Osteoblast (primary cell): ENCODE measurements around the gene SLIT3. TPM values are rescaled to one million over a fixed set of nuclear protein-coding genes. Genes with fewer than 3 reads are reported as not detected.

Source experiments
- DNase-seq: peaks from one replicate; pipeline ENCODE4 v3.0.0; 2011; ENCODE audit warnings: low spot score, mixed read lengths; ENCODE audit not compliant: insufficient read length; ENCODE audit errors: missing footprints
- H2AFZ ChIP-seq: 2 replicates; pipeline ENCODE4 v1.6.0; 2011; ENCODE audit warnings: mild to moderate bottlenecking, low read length
- H3K27ac ChIP-seq: 2 replicates; pipeline ENCODE4 v1.5.1; 2011; ENCODE audit warnings: mild to moderate bottlenecking, low read depth, low read length, moderate library complexity
- H3K27me3 ChIP-seq: 2 replicates; pipeline ENCODE4 v1.6.0; 2012; ENCODE audit warnings: mild to moderate bottlenecking, control low read depth, inconsistent platforms, low read length, moderate library complexity; ENCODE audit not compliant: insufficient read depth
- H3K36me3 ChIP-seq: 2 replicates; pipeline ENCODE4 v1.5.1; 2011; ENCODE audit warnings: mild to moderate bottlenecking, low read length, control low read depth, moderate library complexity; ENCODE audit not compliant: insufficient read depth
- H3K4me1 ChIP-seq: 2 replicates; pipeline ENCODE4 v1.5.1; 2011; ENCODE audit warnings: mild to moderate bottlenecking, low read length, control low read depth, moderate library complexity; ENCODE audit not compliant: insufficient read depth
- H3K4me2 ChIP-seq: 2 replicates; pipeline ENCODE4 v1.6.0; 2011; ENCODE audit warnings: mild to moderate bottlenecking, low read length; ENCODE audit not compliant: insufficient read depth
- H3K4me3 ChIP-seq: fragments of 200-600 bp; sonication (generic); 3 replicates; pipeline ENCODE4 v1.5.1; 2012; ENCODE audit warnings: mild to moderate bottlenecking, low read length, inconsistent platforms; ENCODE audit not compliant: insufficient read depth
- H3K79me2 ChIP-seq: 2 replicates; pipeline ENCODE4 v1.6.0; 2012; ENCODE audit warnings: mild to moderate bottlenecking, low read length, control low read depth, inconsistent platforms; ENCODE audit not compliant: insufficient read depth
- H3K9me3 ChIP-seq: 2 replicates; pipeline ENCODE4 v1.5.1; 2011; ENCODE audit warnings: low read depth, low read length, control low read depth
- H4K20me1 ChIP-seq: 2 replicates; pipeline ENCODE4 v1.6.0; 2012; ENCODE audit warnings: mild to moderate bottlenecking, low read length, control low read depth; ENCODE audit not compliant: insufficient read depth
- total RNA-seq: library from RNA; depleted of rRNA; stranded (reverse); fragments of >200 nt; gene quantifications from 2 replicates; pipeline ENCODE4 v1.2.3, GENCODE V29; 2012
- TF ChIP-seq, protein P1 (sequence below): IDR thresholded peaks from 2 replicates; pipeline ENCODE4 v1.5.1; 2011; ENCODE audit warnings: mild to moderate bottlenecking, low read depth, low read length, moderate library complexity; ENCODE audit errors: extremely low read depth

Gene SLIT3
- total RNA-seq, 1 donor: 37.6 TPM

DNA sequence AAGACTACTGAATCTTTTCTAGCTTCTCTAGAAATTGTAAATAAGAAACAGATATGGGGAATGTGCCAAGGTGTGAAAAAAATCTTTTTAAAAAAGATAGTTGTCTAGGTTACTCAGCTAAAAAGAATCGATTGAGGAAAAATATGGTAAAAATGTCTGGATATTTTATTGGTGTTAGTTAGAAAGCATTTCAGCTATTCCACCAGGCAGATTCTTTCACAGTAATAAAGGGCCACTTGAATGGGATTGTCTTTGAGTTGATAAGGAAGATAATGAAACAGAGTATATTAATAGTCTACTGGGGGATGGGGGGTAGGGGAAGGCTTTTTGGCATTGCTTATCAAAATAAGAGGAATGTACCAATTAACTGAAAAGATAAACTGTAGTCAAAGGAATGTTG lies 51.9 kb downstream of the SLIT3 start:
- Histone ChIP-seq H3K4me2 (no peak overlapping the region), H4K20me1 (no peaks in the 10 kb centered on the region)

DNA sequence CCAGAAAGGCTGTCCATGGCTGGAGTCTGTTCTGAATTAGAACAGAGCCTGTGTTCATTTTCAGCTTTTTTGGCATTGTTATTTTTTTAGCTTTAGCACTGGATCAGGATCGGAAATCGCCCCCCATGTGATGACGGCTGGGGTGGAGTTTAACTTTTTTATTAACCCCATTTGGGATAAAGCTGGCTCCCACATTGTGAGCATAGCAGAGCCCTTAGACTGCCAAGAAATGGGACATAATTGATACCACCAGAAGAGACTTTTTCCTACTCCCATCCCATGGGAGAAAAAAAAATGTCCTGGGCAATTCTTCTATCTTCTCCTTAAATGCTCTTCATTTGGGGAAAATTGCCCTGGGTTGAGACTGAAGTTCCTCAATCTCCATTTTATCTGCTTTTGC lies 52.4 kb downstream of the SLIT3 start:
- Histone ChIP-seq H3K27ac (no peak overlapping the region), H3K79me2 (no peaks in the 10 kb centered on the region)
- TF ChIP-seq, protein P1, sequence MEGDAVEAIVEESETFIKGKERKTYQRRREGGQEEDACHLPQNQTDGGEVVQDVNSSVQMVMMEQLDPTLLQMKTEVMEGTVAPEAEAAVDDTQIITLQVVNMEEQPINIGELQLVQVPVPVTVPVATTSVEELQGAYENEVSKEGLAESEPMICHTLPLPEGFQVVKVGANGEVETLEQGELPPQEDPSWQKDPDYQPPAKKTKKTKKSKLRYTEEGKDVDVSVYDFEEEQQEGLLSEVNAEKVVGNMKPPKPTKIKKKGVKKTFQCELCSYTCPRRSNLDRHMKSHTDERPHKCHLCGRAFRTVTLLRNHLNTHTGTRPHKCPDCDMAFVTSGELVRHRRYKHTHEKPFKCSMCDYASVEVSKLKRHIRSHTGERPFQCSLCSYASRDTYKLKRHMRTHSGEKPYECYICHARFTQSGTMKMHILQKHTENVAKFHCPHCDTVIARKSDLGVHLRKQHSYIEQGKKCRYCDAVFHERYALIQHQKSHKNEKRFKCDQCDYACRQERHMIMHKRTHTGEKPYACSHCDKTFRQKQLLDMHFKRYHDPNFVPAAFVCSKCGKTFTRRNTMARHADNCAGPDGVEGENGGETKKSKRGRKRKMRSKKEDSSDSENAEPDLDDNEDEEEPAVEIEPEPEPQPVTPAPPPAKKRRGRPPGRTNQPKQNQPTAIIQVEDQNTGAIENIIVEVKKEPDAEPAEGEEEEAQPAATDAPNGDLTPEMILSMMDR: no peak

More for the DNA sequence above, 51.9 kb downstream of the SLIT3 start:
- Histone ChIP-seq H3K4me1 (peaks cover 19% of the 10 kb centered on the region), H3K27ac (no peak overlapping the region), H3K4me3 (no peak overlapping the region), H3K79me2 (no peaks in the 10 kb centered on the region), H3K9me3 (no peaks in the 10 kb centered on the region), H2AFZ (no peak overlapping the region), H3K36me3 (peaks cover 6% of the 10 kb centered on the region), H3K27me3 (no peaks in the 10 kb centered on the region)
- TF ChIP-seq, protein P1: no peak
- no peak for DNase-seq

DNA sequence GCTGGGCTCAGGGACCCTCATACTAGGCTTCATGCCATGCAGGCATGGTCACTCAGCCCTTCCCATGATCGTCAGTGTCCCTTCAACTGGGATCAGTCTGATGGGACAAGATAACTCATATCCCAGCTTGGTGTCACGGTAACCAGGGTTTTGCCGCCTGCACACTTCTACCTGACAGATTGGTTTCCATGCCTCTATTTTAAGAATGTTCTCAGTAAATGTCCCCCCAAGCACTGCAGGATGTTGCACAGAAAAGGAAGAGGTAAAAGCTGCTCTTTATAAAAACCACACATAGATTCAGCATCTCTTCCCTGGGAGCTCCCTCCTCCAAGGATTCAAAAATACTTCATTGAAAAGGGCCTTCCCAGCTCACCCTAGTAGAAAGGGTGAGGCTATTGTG lies 56.1 kb downstream of the SLIT3 start:
- H3K27me3 ChIP-seq: no peaks in the 10 kb centered on the region
- H3K4me3 ChIP-seq: no peak overlapping the region
- no peak overlapping the region for H3K27ac ChIP-seq
- TF ChIP-seq, protein P1: no peak
- H4K20me1 ChIP-seq: no peaks in the 10 kb centered on the region
- DNase-seq: no peak
- H2AFZ ChIP-seq: no peak overlapping the region
- peaks cover 5% of the 10 kb centered on the region for H3K36me3 ChIP-seq
- H3K4me2 ChIP-seq: no peak overlapping the region
- no peaks in the 10 kb centered on the region for H3K9me3 ChIP-seq
- peaks cover 11% of the 10 kb centered on the region for H3K4me1 ChIP-seq
- H3K79me2 ChIP-seq: no peaks in the 10 kb centered on the region

More for the DNA sequence above, 52.4 kb downstream of the SLIT3 start:
- H3K4me3 ChIP-seq: no peak overlapping the region
- peaks cover 6% of the 10 kb centered on the region for H3K36me3 ChIP-seq
- H3K27me3 ChIP-seq: no peaks in the 10 kb centered on the region
- no peaks in the 10 kb centered on the region for H3K9me3 ChIP-seq
- H3K4me2 ChIP-seq: no peak overlapping the region
- H4K20me1 ChIP-seq: no peaks in the 10 kb centered on the region
- peaks cover 19% of the 10 kb centered on the region for H3K4me1 ChIP-seq
- DNase-seq: no peak
- H2AFZ ChIP-seq: no peak overlapping the region

DNA sequence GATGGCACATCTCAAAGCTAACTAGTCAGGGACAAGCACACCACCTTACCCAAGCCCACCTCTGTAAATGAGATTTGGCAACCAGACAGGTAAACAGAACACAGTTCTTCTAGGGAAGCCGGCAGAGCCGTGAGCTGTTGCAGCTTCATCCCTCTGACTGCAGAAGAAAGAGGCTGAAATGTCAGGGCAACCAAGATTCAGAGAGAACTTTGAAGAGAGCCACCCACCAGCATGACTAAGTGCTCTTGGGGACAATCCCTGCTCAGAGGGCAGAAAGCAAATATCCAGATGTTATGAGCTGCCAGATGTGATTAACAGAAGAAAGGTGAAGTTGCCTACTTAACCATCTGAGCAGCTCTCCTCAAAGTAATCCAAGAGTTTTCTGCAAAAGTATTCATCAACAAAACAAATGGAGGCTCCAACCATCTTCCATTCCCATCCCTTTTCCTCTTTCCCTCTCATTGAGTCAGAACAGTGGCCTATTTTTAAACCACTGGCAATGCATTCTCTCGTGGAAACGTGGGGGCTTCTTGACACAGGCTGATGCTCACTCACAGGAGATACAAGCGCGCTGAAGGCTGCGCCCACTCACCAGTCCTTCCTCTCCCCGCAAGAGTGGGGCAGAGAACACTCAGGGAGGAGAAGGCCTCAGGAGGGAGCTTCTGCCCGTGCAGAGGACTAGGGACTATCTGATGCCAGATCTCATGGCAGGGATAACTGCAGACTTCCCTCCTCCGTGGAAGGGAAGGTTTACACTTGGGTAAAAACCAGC lies 57.1 kb downstream of the SLIT3 start:
- Histone ChIP-seq H3K4me2 (no peak overlapping the region), H3K79me2 (no peaks in the 10 kb centered on the region), H3K27me3 (no peaks in the 10 kb centered on the region), H2AFZ (no peak overlapping the region), H3K36me3 (no peaks in the 10 kb centered on the region), H3K4me3 (no peak overlapping the region), H3K4me1 (peaks cover 4% of the 10 kb centered on the region), H4K20me1 (no peaks in the 10 kb centered on the region), H3K27ac (no peak overlapping the region), H3K9me3 (no peaks in the 10 kb centered on the region)
- TF ChIP-seq, protein P1: no peak
- no peak for DNase-seq
